ENCODE data around the gene CD3D.

The CD3D gene

DNA sequence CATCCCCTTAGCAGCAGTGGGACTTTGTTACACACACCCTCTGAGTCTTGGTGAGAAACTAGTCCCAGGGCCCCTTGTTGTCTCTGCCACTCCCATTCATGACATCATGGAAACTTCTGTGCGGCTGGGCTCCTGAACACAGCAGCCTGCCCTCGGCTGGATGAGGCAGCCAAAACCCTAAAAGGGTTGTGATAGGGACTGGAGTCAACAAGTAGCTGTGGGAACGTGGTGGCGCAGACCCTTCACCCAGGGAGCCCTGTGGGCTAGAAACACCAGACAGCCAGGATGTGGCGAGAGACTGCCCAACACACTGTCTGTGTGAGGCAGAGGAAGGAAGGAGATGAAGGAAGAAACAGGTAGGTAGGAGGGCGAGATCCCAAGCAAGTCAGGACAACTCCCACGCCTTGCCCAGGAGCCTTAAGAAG lies 3.9 kb downstream of the CD3D start:
- peak; percentile 90 for DNase-seq

DNA sequence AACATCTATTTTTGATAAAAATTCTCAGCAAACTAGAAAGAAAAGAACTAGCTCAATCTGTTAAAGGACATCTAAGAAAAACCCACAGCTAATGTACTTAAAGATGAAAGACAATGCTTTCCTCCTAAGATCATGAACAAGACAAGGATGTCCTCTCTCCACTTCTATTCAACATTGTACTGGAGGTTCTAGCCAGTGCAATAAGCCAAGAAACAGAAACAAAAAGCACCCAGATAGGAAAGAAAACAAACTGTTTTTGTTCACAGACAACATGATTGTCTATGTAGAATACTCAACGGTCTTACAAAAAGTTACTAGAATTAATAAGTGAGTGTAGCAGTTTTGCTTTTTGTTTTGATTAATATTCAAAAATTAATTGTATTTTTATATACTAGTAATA lies 7.8 kb downstream of the CD3D start:
- DNase-seq, result no peak

DNA sequence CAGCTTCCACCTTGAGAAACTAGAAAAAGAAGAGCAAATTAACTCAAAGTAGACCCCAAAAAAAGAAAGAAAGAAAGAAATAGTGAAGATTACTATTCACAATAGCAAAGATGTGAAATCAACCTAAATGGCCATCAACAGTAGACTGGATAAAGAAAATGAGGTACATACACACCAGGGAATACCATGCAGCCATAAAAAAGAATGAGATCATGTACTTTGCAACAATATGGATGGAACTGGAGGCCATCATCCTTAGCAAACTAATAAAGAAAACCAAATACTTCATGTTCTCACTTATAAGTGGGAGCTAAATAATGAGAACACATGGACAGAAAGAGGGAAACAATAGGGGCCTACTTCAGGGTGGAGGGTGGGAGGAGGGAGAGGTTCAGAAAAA lies 13.8 kb downstream of the CD3D start:
- no peak for DNase-seq

DNA sequence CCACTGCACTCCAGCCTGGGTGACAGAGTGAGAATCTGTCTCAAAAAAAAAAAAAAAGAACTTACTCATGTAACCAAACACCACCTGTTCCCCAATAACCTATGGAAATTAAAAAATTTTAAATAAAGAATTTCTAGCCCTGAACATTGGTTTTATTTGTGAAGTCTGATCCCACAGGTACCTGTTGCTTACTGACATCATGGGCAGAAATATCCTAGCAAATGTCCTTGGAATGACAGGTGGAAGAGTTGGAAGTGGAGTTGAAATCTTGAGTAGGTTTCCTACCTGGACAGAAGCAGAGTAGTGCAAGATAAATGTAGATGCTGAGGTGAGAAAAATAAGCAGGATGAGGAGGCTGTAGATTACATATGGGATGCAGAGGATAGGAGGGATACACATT lies 17.2 kb downstream of the CD3D start:
- no peak for DNase-seq

DNA sequence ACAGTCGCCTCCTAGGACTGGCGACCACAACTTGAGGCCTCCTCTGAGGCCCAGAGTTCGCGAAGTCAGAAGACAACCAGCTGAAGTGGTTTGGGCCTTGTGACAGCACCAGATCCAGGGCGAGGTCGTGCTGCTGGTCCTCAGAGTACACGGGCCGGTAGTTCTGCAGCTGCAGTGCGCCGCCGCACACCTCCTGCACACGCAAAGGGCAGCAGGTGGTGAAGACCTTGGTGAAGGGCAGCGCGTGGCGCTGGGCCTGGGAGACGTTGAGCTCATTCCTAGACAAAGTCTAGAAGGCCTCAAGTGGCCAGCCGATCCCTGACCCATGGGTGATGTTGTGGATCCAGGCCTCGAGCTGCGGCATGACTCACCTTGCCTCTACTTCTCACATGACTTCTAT lies 19.8 kb downstream of the CD3D start:
- no peak for DNase-seq

DNA sequence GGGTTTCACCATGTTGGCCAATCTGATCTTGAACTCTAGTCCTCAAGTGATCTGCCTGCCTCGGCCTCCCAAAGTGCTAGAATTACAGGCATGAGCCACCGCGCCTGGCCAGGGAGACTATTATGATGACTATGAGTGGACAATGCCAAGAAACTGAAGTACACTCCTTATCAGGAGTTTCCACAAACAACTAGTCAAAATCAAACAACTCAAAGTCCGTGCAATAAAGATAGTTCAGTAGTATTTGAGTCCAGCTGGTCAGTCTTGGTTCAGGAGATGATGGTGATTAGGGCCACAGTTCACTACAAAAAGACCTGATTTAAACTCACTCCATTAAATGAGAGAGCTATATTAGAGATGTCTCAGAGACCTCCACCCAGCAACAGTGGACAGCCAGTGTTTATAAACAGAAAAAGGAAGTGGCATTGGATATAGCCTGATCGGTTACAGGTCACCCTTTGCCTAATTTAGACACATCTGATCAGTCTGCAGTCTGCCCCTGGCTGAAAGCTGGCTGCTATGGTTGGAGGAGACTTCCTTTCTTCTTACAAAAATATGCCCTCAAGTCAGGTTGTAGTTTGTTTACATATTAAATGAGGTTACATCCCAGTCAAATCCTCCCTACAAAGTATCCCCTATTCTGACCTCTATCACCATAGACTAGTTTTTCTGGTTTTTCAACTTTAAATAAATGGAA lies 21.0 kb downstream of the CD3D start:
- DNase-seq, result no peak

DNA sequence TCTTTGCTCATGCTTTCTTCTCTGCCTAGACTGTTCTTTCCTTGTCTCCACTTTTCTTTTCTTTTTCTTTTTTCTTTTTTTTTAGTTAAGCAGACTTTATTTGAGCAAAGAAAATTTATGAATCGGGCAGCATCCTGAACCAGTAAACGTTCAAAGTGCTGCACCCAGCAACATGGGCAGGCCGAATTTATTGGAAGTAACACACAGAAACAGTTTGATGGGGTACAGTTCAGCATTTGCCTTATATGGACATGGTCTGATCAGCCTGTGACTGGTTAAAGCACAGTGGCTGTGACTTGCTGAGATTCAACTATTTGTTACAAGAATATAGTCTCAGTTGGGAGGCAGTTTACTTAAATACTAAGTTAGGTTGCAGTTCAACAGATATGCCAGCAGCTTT lies 22.0 kb downstream of the CD3D start:
- DNase-seq, result no peak

DNA sequence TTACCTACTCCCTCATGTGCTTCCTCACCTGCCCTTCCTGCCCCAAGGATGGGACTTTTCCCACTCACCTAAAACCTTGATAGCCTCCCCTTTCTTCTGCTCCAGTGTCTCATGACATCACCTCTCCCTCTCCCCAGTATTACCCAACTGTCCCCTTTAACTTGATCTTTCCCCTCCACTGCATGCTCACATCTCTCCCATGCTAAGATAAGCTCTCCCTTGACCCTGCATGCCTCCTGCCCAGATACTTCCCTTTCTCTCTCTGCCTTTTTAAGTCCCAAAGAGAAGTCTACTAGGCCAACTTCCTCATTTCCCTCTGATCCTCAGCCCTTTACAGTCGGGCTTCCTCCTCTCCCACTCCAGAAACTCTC lies 23.2 kb downstream of the CD3D start:
- DNase-seq, result no peak

DNA sequence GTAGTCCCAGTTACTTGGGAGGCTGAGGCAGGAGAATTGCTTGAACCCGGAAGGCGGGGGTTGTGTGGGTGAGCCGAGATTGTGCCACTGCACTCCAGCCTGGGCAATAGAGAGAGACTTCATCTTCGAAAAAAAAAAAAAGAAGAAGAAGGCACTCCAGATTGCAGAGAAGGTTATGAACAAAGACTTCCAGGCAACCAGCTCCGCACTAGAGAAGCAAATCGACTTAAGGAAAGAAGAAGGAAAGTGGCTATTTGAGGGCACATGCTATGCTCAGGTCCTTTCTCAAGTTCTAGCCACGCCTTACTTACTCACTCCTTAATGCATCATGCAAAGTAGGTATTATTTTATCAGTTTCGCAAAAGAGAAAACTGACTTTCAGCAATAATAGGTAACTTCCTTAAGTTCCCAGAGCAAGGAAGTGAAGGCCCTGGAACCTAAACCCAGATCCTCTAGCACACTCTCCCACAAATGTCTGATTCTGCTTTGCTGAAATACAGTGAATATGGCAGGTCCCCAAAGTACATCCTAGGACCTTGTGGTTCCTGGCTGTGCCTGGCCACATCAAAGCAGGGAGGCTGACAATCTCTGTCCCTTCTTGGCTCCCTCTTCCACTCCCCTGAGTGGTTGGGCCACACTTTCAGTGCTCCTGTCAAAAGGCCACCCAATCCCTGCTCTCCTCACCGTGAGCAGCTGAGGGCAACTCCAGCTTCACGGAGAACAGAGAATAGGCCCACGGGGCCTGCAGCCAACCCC lies 23.7 kb downstream of the CD3D start:
- DNase-seq, result no peak

DNA sequence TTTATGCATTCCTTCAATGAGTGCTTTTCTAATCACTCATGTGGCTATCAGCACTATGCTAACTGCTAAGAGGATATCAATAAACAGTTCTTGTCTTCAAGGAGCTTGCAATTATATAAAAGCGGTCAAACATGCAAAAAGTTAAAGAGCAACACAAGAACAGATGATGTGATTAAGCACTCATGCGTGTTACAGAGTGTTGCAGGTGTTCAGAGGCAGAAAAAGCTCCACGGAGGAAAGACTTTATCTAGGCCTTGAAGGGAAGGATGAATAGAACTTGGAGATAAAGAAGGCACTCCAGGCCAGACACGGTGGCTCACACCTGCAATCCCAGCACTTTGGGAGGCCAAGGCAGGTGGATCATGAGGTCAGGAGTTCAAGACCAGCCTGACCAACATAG lies 24.4 kb downstream of the CD3D start:
- no peak for DNase-seq

DNA sequence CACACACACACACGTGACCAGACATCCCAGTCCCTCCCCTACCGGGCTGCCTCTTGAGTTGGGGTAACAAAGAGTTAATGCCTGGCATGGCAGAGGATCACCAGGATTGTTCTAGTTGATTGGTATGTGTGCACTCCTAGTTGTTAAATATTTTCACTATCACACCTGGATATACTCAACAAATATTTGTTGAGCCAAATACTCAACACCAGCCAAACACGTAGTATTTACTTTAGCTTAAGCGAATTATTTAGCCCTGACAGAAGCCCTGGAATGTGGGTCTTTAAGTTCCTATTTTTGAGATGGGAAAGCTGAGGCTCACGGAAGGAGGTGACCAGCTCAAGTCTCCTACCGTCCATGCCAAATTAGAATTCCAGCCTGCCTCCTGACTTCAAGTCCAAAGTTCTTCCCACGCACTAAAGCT lies 27.5 kb downstream of the CD3D start:
- no peak for DNase-seq

DNA sequence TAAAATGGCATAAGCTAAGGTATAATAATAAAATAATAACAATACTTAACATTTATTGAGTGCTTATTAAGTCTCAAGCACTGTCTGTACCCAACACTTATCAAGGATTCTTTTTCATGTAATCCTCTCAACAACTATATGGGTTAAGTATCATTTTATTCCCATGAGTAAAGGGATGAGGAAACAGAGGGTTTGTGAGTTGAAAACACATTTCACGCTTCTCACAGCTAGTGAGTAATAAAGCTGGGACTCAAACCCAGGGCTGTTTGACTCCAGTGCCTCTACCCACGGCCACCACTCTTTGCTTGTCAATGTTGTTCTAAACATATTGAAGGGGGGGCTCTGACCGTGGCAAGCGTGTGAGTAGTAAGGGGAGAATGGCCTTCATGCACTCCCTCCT lies 29.3 kb downstream of the CD3D start:
- DNase-seq, result no peak

DNA sequence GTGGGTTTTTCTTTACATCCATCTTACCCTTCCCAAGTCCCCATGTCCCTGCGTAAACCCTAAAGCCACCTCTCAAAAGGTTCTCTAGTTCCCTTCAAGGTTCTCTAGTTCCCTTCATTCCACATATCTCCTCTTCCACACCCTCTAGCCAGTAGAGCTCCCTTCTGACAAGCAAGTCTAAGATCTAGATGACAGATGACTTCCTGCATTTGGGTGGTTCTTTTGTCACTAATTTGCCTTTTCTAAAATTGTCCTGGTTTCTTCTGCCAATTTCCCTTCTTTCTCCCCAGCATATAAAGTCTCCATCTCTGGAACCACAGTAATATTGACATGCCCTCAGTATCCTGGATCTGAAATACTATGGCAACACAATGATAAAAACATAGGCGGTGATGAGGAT lies 30.2 kb downstream of the CD3D start:
- DNase-seq, result no peak

DNA sequence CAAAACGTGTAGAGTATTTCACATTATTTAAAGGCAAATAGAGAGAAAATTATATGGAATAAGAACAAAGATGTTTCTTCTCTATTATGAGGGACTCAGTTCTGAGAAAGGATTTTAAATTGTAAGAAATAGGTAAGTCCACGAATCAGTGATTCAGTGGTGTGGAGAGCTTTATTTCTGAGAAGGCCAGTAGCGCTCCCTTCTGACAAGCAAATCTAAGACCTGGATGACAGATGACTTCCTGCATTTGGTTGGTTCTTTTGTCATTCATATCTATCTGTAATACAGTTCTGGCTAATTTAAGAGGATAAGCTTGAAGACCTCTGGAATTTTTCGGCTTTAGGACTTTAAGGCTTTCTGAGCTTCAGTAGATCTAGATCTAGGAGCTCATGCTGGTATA lies 31.0 kb downstream of the CD3D start:
- no peak for DNase-seq

DNA sequence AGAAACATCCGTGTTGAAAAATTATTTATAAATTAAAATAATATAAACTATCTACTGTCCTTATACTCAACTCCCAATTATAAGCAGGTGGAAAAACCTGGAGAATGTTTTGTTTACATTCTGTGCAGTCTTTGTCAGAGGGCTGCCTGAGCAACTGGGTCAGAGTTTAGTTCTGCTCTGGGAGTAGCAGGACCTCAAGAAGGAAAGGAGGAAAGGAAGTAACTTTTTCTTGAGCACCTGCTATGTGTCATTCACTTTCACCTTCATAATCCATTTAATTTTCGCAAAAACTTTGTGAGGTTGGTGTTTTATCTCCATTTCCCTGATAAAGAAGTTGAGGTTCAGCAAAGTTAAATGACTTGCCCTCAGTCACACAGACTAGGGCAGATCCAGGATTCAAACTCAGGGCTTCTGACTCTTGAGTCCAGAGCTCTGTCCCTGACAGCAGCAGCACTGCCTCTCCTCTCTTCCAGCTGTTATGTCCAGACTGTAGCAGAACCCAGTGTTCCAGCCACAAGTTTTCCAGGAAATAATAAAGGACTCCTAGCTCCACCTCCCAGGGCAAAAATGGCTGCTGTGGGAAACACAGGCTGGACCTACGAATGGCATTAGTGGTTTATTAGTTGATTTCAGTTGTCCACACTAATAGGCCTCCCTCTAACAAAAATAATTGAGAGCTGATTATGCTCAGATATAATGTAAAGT lies 31.6 kb downstream of the CD3D start:
- DNase-seq, result no peak

DNA sequence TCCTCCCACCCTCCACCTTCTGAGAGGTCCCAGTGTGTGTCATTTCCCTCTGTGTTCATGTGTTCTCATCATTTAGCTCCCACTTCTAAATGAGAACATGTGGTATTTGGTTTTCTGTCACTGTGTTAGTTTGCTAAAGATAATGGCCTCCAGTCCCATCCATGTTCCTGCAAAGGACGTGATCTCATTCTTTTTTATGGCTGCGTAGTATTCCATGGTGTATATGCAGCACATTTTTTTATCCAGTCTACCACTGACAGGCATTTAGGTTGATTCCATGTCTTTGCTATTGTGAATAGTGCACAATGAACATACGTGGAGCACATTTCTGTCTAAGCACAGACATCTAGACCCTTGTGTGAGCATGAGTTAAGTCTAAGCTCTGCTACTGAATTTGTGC lies 32.2 kb downstream of the CD3D start:
- no peak for DNase-seq

DNA sequence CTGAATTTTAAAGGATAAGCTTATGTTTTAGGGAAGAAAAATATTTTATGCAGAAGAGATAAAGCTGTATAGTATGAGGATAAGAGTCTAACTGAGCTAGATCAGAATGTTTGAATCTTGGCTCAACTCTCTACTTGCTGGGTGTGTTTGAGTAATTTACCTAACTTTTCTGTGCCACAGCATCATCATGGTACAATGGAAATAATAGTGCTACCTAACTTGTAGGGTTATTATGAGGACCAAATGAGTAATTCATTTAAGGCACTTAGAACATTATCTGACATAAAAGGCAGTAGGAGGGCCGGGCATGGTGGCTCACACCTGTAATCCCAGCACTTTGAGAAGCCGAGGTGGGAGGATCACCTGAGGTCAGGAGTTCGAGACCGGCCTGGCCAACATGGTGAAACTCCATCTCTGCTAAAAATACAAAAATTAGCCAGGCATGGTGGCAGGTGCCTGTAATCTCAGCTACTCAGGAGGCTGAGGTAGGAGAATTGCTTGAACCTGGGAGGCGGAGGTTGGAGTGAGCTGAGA lies 33.4 kb downstream of the CD3D start:
- DNase-seq, result peak; percentile 22

DNA sequence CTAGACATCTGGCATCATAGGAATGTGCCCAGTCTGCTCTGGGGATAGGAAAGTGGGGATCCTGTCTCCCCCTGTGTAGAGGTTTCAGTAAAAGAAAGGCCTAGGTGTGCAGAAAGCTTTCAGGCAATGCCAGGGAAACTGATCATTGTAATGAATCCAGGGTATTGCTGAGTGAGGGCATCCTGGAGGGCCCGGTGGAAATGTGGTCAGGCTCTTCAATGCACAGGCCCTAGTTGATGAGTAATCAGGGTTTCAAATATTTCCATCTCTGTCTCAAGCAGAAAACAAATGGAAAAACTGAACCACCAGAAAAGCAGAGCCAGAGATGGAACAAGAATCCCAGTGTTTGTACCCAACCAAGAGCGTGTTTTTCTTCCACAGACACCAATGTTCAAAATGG lies 35.9 kb downstream of the CD3D start:
- DNase-seq, result peak; percentile 75

DNA sequence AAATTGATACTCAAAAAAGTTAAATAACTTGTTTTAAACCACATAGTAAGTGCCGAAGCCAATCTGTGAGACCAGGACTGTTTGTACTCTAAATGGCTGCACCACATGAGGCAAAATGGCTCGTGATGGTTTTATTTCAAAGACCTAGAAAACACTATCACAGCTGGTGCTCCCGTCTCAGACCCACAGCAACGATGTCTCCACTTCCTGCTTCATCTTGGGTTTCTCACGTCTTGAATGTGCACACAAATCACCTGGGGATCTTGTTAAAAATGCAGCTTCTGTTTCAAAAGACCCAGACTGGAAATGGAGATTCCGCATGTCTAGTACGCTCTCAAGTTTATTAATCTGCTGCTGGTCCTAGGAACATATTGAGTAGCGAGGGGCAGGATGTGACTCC lies 36.8 kb downstream of the CD3D start:
- peak; percentile 49 for DNase-seq

DNA sequence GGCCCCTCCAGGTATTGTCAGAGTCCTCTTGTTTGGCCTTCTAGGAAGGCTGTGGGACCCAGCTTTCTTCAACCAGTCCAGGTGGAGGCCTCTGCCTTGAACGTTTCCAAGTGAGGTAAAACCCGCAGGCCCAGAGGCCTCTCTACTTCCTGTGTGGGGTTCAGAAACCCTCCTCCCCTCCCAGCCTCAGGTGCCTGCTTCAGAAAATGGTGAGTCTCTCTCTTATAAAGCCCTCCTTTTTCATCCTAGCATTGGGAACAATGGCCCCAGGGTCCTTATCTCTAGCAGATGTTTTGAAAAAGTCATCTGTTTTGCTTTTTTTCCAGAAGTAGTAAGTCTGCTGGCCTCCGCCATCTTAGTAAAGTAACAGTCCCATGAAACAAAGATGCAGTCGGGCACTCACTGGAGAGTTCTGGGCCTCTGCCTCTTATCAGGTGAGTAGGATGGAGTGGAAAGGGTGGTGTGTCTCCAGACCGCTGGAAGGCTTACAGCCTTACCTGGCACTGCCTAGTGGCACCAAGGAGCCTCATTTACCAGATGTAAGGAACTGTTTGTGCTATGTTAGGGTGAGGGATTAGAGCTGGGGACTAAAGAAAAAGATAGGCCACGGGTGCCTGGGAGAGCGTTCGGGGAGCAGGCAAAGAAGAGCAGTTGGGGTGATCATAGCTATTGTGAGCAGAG lies 37.8 kb downstream of the CD3D start, which contains the start of gene CD3E:
Gene CD3E, plus strand, starts transcription at position 163 of the 681 bp plus-strand sequence. Its CDS starts 223 bp downstream, at position 386.
- peak; percentile 82 for DNase-seq

DNA sequence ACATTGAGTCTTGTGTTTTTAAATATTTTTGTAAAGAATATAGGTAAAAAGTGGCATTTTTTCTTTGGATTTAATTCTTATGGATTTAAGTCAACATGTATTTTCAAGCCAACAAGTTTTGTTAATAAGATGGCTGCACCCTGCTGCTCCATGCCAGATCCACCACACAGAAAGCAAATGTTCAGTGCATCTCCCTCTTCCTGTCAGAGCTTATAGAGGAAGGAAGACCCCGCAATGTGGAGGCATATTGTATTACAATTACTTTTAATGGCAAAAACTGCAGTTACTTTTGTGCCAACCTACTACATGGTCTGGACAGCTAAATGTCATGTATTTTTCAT lies 38.3 kb downstream of the CD3D start:
- DNase-seq, result no peak

DNA sequence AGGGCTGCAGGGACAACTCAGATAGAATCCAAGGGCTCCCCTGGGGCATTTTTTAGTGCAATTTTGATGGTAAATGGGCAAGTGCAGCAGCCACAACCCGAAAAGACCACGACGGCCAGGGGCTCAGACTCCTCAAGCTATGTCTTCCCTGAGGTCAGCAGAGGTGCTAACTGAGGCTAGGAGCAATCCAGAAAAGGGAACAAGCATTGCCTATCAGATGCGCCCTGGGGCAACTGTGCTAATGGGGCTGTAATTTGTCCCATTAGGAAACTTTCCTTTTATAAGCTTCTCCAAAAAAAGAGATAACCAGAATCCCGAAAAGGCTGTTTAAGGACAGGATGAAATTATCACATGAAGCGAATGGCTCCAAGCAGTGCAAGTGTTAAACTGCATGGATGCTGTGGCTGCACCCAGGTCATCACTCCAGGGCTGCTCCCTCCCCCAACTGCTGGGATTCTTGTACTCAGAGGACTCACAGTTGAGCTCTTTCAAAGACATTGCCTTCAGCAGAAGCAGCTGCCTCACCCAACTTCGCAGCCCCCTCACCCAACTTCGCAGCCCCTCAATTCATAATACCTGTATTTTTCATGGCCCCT lies 40.8 kb downstream of the CD3D start:
- no peak for DNase-seq
